Stimulated activated CD4-positive, alpha-beta T cell treated with anti-CD3 and anti-CD28 coated beads, Interleukin-12 subunit alpha, Interleukin-12 subunit beta, amount 100 ng/mL, for 48 hours (primary cell): Measurements from ENCODE around the gene NDUFA8.
A peak's percentile ranks its signal among the peaks of the same experiment; 100 is the strongest.

Experiments
- DNase-seq, 3 donors: peaks; one replicate each; pipeline ENCODE4 v3.0.0-alpha.2; 2020; ENCODE audit warnings: low read depth in 2 of 3, low spot score in 1 of 3

Gene NDUFA8

GRCh38 chr9:122186301-122186700 is 26.7 kb upstream of the NDUFA8 start:
- DNase-seq = no peak

GRCh38 chr9:122184551-122184950 is 25.0 kb upstream of the NDUFA8 start:
- DNase-seq = no peak

GRCh38 chr9:122183501-122183900 is 23.9 kb upstream of the NDUFA8 start:
- DNase-seq = no peak

- no peak for DNase-seq
Observed at GRCh38 chr9:122180633-122181032, 21.1 kb upstream of the NDUFA8 start.

GRCh38 chr9:122179690-122180074 is 20.1 kb upstream of the NDUFA8 start:
- no peak for DNase-seq

- DNase-seq = no peak
Observed at GRCh38 chr9:122179054-122179689, 19.6 kb upstream of the NDUFA8 start.

GRCh38 chr9:122176916-122177315 is 17.3 kb upstream of the NDUFA8 start:
- no peak for DNase-seq

GRCh38 chr9:122173670-122174069 is 14.1 kb upstream of the NDUFA8 start:
- no peak for DNase-seq

- no peak for DNase-seq
Observed at GRCh38 chr9:122172131-122172530, 12.6 kb upstream of the NDUFA8 start.

GRCh38 chr9:122168356-122168755 is 8.8 kb upstream of the NDUFA8 start:
- DNase-seq = no peak

GRCh38 chr9:122164286-122164685 is 4.7 kb upstream of the NDUFA8 start:
- no peak for DNase-seq

- no peak for DNase-seq
Observed at GRCh38 chr9:122162415-122162814, 2.8 kb upstream of the NDUFA8 start.

- DNase-seq = no peak
Observed at GRCh38 chr9:122159925-122160246, 307 bp upstream of the NDUFA8 start.

- peak in 2 of 3 donors; percentile 21 to 23 for DNase-seq
Observed at GRCh38 chr9:122158202-122158601, 1.4 kb downstream of the NDUFA8 start.

- DNase-seq = no peak
Observed at GRCh38 chr9:122155796-122156195, 3.8 kb downstream of the NDUFA8 start.

GRCh38 chr9:122151267-122151828 is 8.2 kb downstream of the NDUFA8 start:
- DNase-seq = no peak

- no peak for DNase-seq
Observed at GRCh38 chr9:122145592-122145863, 14.1 kb downstream of the NDUFA8 start.

- DNase-seq = no peak
Observed at GRCh38 chr9:122144836-122145591, 14.6 kb downstream of the NDUFA8 start.

GRCh38 chr9:122143876-122144405 is 15.6 kb downstream of the NDUFA8 start:
- DNase-seq = no peak

- DNase-seq = no peak
Observed at GRCh38 chr9:122143296-122143695, 16.3 kb downstream of the NDUFA8 start.

- no peak for DNase-seq
Observed at GRCh38 chr9:122141671-122142070, 17.9 kb downstream of the NDUFA8 start.

GRCh38 chr9:122140368-122141193 is 19.0 kb downstream of the NDUFA8 start:
- DNase-seq = no peak
